Tibial nerve (tissue), 4 donors: ENCODE data around the gene SLC35F5. TPM values are rescaled to one million over a fixed set of nuclear protein-coding genes. Genes with fewer than 3 reads are reported as not detected.
"Not testable (repeated sequence)": the region's sequence is repeated elsewhere in the genome, so short reads cannot be mapped to it uniquely, and the experiment has no call there.

Experiments used
- DNase-seq, 2 donors: peaks; one replicate each; pipeline ENCODE4 v3.0.0-alpha.2; 2019; ENCODE audit warnings: low spot score in 2 of 2
- H3K27ac ChIP-seq, 4 donors: fragments of 200-600 bp; sonication (generic) in 3 of 4; one replicate each; pipeline ENCODE4 v1.5.1; 2017 to 2019; ENCODE audit warnings: mild to moderate bottlenecking in 1 of 4
- H3K27me3 ChIP-seq, 2 donors: fragments of 200-600 bp; sonication (generic) in 1 of 2; one replicate each; pipeline versions ENCODE4 v1.5.1 to v1.6.0; 2017 to 2019
- H3K36me3 ChIP-seq, 3 donors: fragments of 200-600 bp; sonication (generic); one replicate each; pipeline ENCODE4 v1.5.1; 2018 to 2019
- H3K4me1 ChIP-seq, 4 donors: fragments of 200-600 bp; sonication (generic) in 3 of 4; one replicate each; pipeline ENCODE4 v1.5.1; 2017 to 2019
- H3K4me3 ChIP-seq, 4 donors: fragments of 200-600 bp; sonication (generic) in 3 of 4; one replicate each; pipeline ENCODE4 v1.5.1; 2017 to 2019; ENCODE audit warnings: mild to moderate bottlenecking in 1 of 4, moderate library complexity in 1 of 4
- H3K9me3 ChIP-seq, 4 donors: fragments of 200-600 bp; sonication (generic) in 3 of 4; one replicate each; pipeline ENCODE4 v1.5.1; 2017 to 2019
- CTCF ChIP-seq, 5 experiments: fragments of 200-600 bp in 3 of 5; fragments of 450-650 bp in 2 of 5; sonication (generic) in 3 of 5; IDR thresholded peaks; one replicate each; pipeline ENCODE4 v1.5.1; 2016 to 2019; ENCODE audit warnings: antibody characterized with exemption in 5 of 5, mild to moderate bottlenecking in 3 of 5, moderate library complexity in 2 of 5
- EP300 ChIP-seq, 2 donors: sonication (generic); formaldehyde crosslinking; IDR thresholded peaks; one replicate each; pipeline ENCODE4 v1.6.1; 2017; ENCODE audit warnings: antibody characterized with exemption in 2 of 2, mild to moderate bottlenecking in 1 of 2
- POLR2A ChIP-seq, 2 donors: fragments of 450-650 bp; IDR thresholded peaks; one replicate each; pipeline ENCODE4 v1.6.1; 2017; ENCODE audit warnings: antibody characterized with exemption in 2 of 2, mild to moderate bottlenecking in 2 of 2, moderate library complexity in 2 of 2
- WGBS, 2 donors: methylation state at CpG; one replicate each; pipeline ENCODE4 v1.1.5; 2018; 5-methylcytosine and 5-hydroxymethylcytosine counted together
- total RNA-seq, 4 donors: library from RNA; depleted of rRNA; stranded (reverse); fragments of >200 nt; gene quantifications; one replicate each; pipeline ENCODE4 v1.1.0, GENCODE V29; 2016

Gene SLC35F5
- total RNA-seq, 4 donors from 2014 or later: 55.5 to 72.2 (median 61.5) TPM

- no peak for DNase-seq
- TF ChIP-seq EP300 (IDR thresholded peaks at IDR 0.05): no peak
- TF ChIP-seq CTCF (IDR thresholded peaks at IDR 0.05): no peak
- TF ChIP-seq POLR2A (IDR thresholded peaks at IDR 0.05): no peak
- 49 to 72% methylated on average over 9 of the region's 9 CpGs for WGBS, 2 donors
- Histone ChIP-seq H3K27me3 (no peaks in the 10 kb centered on the region), H3K36me3 (no peaks in the 10 kb centered on the region), H3K9me3 (no peaks in the 10 kb centered on the region), H3K27ac (peak overlapping the region in 1 of 4 donors; percentile 15), H3K4me1 (no peaks in the 10 kb centered on the region), H3K4me3 (no peak overlapping the region)
These were observed 62.0 kb downstream of the SLC35F5 start for GRCh38 chr2:113694438-113694837.

- no peaks in the 10 kb centered on the region for H3K27me3 ChIP-seq
- H3K4me3 ChIP-seq: no peak overlapping the region
- H3K9me3 ChIP-seq: no peaks in the 10 kb centered on the region
- no peak overlapping the region for H3K27ac ChIP-seq
- 79 to 89% methylated on average over 3 of the region's 3 CpGs for WGBS, 2 donors
- no peaks in the 10 kb centered on the region for H3K36me3 ChIP-seq
- TF ChIP-seq EP300 (IDR thresholded peaks at IDR 0.05) (no peak), POLR2A (IDR thresholded peaks at IDR 0.05) (no peak), CTCF (IDR thresholded peaks at IDR 0.05) (no peak)
- no peak for DNase-seq
- H3K4me1 ChIP-seq: no peaks in the 10 kb centered on the region
These were observed 63.6 kb downstream of the SLC35F5 start for GRCh38 chr2:113692698-113693428.

DNA sequence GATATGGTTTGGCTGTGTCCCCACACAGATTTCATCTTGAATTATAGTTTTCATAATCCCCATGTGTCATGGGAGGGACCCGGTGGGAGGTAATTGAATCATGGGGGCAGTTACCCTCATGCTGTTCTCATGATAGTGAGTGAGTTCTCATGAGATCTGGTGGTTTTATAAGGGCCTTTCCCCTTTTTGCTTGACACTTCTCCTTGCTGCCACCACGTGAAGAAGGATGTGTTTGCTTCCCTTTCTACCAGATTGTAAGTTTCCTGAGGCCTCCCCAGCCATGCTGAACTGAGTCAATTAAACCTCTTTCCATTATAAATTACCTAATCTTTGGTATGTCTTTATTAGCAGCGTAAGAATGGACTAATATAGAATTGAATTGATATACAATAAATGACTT, 65.6 kb downstream of the SLC35F5 start:
- not testable (repeated sequence) for H3K27ac ChIP-seq, H3K27me3 ChIP-seq, H3K36me3 ChIP-seq, H3K4me1 ChIP-seq, H3K9me3 ChIP-seq, H3K4me3 ChIP-seq, DNase-seq
- 59 to 71% methylated on average over 3 of the region's 3 CpGs for WGBS, 2 donors

DNA sequence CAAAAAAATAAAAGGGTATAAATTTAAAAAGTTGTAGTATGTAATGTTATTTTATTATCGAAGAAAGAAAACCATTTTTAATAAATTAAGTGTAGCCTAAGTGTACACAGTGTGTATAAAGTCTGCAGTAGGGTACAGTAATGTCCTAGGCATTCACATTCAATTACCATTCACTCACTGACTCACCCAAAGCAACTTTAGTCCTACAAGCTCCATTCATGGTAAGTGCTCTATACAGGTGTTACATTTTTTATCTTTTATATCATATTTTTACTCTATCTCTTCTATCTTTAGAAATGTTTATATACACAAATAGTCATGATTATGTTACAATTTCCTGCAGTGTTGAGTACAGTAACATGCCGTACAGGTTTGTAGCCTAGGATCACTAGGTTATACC, 69.9 kb downstream of the SLC35F5 start:
- no peaks in the 10 kb centered on the region for H3K4me1 ChIP-seq
- no peak overlapping the region for H3K4me3 ChIP-seq
- H3K9me3 ChIP-seq: peaks cover 0 to 8% (median 0%) of the 10 kb centered on the region in 4 donors
- 92 to 94% methylated on average over 2 of the region's 2 CpGs for WGBS, 2 donors
- no peak for DNase-seq
- TF ChIP-seq EP300 (IDR thresholded peaks at IDR 0.05) (no peak), CTCF (IDR thresholded peaks at IDR 0.05) (no peak), POLR2A (IDR thresholded peaks at IDR 0.05) (no peak)
- no peaks in the 10 kb centered on the region for H3K36me3 ChIP-seq
- no peaks in the 10 kb centered on the region for H3K27me3 ChIP-seq
- H3K27ac ChIP-seq: no peak overlapping the region

GRCh38 chr2:113685471-113685870, 71.0 kb downstream of the SLC35F5 start:
- Histone ChIP-seq H3K27me3 (no peaks in the 10 kb centered on the region), H3K36me3 (no peaks in the 10 kb centered on the region), H3K4me1 (no peaks in the 10 kb centered on the region), H3K27ac (no peak overlapping the region), H3K9me3 (peaks cover 0 to 8% (median 0%) of the 10 kb centered on the region in 4 donors), H3K4me3 (no peak overlapping the region)
- WGBS, 2 donors: 84 to 85% methylated on average over 8 of the region's 8 CpGs
- no peak for DNase-seq
- TF ChIP-seq CTCF (IDR thresholded peaks at IDR 0.05): no peak
- no peak for TF ChIP-seq POLR2A (IDR thresholded peaks at IDR 0.05)
- TF ChIP-seq EP300 (IDR thresholded peaks at IDR 0.05): no peak
